Measurements from ENCODE around the gene DHFR.

DNA sequence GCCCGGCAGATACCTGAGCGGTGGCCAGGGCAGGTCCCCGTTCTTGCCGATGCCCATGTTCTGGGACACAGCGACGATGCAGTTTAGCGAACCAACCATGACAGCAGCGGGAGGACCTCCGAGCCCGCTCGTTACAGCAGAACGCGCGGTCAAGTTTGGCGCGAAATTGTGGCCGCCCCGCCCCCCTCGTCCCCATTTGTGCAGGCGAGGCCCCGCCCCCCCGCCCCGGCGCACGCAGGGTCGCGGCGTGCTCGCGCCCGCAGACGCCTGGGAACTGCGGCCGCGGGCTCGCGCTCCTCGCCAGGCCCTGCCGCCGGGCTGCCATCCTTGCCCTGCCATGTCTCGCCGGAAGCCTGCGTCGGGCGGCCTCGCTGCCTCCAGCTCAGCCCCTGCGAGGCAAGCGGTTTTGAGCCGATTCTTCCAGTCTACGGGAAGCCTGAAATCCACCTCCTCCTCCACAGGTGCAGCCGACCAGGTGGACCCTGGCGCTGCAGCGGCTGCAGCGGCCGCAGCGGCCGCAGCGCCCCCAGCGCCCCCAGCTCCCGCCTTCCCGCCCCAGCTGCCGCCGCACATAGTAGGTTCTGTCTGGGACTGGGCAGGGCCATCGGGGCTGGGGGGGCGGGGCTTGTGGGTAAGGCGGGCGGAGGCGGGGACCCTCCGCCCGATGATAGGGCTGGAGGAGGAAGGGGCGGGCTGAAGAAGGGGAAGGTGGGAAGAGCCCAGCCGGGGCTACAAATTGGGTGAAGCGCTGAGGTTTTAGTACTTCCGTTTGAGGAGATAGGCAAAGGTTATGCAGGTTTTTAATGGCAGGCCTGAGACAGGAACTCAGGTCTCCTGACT, at the start of gene DHFR, which contains the start of gene MSH3:
- TF ChIP-seq POLR2AphosphoS5 (IDR thresholded peaks at IDR 0.05) (peak in 2 of 3 donors; percentile 48 to 59), CTCF (IDR thresholded peaks at IDR 0.05) (peak in 1 of 3 donors; percentile 10)

All from breast epithelium (tissue), 3 donors.